ENCODE results near the gene EIF2AK2. TPM values are rescaled to one million over a fixed set of nuclear protein-coding genes. Genes with fewer than 3 reads are reported as not detected.

The EIF2AK2 gene
- total and polyA plus RNA-seq, 4 experiments from 2014 or later = 14.6 to 44.1 (median 30.2) TPM

DNA sequence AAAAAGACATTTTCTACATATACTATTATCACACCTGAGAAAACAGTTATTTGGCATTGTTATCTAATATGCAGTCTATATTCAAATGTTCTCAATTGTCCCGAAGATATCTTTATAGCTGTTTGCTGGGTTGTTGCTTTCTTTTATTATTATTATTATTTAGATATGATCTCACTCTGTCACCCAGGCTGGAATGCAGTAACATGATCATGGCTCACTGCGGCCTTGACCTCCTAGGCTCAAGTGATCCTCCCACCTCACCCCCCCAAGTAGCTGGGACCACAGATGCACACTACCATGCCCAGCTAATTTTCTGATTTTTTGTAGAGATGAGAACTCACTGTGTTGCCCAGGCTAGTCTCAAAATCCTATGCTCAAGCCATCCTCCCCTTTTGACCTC lies 52.6 kb downstream of the EIF2AK2 start:
- no peaks in the 10 kb centered on the region for H3K9me3 ChIP-seq (ENCODE audit: control insufficient read depth in 1 of 2, low read length in 2 of 2)
- Mint-ChIP-seq H3K27me3 (no peaks in the 10 kb centered on the region), H3K36me3 (peaks cover 52 to 65% of the 10 kb centered on the region in 2 donors), H3K4me3 (no peak overlapping the region), H3K9me3 (no peaks in the 10 kb centered on the region), H3K4me1 (no peaks in the 10 kb centered on the region), H3K27ac (peak overlapping the region in 1 of 7 donors; percentile 29)
- H3K4me3 ChIP-seq (ENCODE audit: low read length in 2 of 2) = no peak overlapping the region
- H3K27ac ChIP-seq (ENCODE audit: low read depth, low read length) = no peak overlapping the region
- peaks cover 32% of the 10 kb centered on the region for H3K36me3 ChIP-seq (ENCODE audit: insufficient read depth, low read length)
- DNase-seq = no peak
- intact Hi-C loops (cut with micrococcal nuclease) = no loop called here
- CTCF ChIA-PET (ENCODE audit: partially characterized antibody) = no interaction called here
- H3K27me3 ChIP-seq (ENCODE audit: insufficient read depth, low read length) = no peaks in the 10 kb centered on the region
- no peaks in the 10 kb centered on the region for H3K4me1 ChIP-seq (ENCODE audit: insufficient read depth, low read length)
- POLR2A ChIA-PET (ENCODE audit: partially characterized antibody) = no interaction called here

DNA sequence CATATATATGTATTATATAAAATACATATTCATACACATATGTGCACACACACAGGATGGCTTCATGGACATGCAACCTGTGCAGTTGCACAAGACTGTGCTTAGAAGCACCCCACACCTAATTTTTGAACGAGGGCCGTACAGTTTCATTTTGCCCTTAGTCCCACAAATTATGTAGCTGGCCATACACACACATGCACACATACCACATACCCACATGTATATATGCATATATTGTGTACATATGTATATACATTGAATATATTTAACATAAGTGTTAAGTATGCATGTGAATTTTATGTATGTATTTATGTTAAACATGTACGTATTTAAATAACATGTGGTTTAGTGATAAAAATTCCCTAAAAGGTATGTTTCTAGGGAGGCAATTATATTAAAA lies 54.2 kb downstream of the EIF2AK2 start:
- H3K27me3 ChIP-seq (ENCODE audit: insufficient read depth, low read length) = no peaks in the 10 kb centered on the region
- H3K36me3 ChIP-seq (ENCODE audit: insufficient read depth, low read length) = peaks cover 29% of the 10 kb centered on the region
- no peaks in the 10 kb centered on the region for H3K9me3 ChIP-seq (ENCODE audit: control insufficient read depth in 1 of 2, low read length in 2 of 2)
- ChIA-PET POLR2A (ENCODE audit: partially characterized antibody) (no interaction called here), CTCF (ENCODE audit: partially characterized antibody) (no interaction called here)
- H3K4me1 ChIP-seq (ENCODE audit: insufficient read depth, low read length) = no peaks in the 10 kb centered on the region
- no peak overlapping the region for H3K27ac ChIP-seq (ENCODE audit: low read depth, low read length)
- no peak for DNase-seq
- Mint-ChIP-seq H3K9me3 (no peaks in the 10 kb centered on the region), H3K4me1 (no peaks in the 10 kb centered on the region), H3K36me3 (peaks cover 43 to 59% of the 10 kb centered on the region in 2 donors), H3K4me3 (no peak overlapping the region), H3K27me3 (no peaks in the 10 kb centered on the region), H3K27ac (no peak overlapping the region)
- no peak overlapping the region for H3K4me3 ChIP-seq (ENCODE audit: low read length in 2 of 2)
- intact Hi-C loops (cut with micrococcal nuclease) = no loop called here

DNA sequence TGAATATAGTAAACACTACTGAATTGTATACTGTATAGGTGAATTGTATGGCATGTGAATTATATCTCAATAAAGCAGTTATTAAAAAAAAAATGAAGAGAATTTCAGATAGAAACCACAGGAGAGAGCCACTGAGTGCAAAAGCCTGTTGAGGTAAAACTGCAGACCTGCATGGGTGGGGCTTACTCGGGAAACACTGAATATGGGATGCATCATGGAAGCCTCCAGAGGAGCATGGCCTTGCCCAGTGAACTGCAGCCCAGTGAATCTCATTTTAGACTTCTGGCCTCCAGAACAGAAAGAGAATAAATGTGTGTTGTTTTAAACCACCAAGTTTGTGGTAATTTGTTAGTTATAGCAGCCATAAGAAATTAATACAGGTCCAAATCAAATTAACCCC lies 56.7 kb downstream of the EIF2AK2 start:
- ChIA-PET POLR2A (ENCODE audit: partially characterized antibody) (interaction anchor here (1.0 kb wide), 1 partner anchor 17 kb away, joined by 4 read pairs; no protein-coding TSS in a partner anchor), CTCF (ENCODE audit: partially characterized antibody) (no interaction called here)
- peak overlapping the region in 3 of 7 donors; percentile 2 to 49 (median 13) for H3K27ac Mint-ChIP-seq

GRCh38 chr2:37098416-37099118 lies 58.2 kb downstream of the EIF2AK2 start:
- H3K27ac Mint-ChIP-seq = peak overlapping the region in 1 of 7 donors; percentile 26
- H3K4me3 Mint-ChIP-seq = no peak overlapping the region
- H3K4me1 Mint-ChIP-seq = no peaks in the 10 kb centered on the region
- H3K9me3 Mint-ChIP-seq = no peaks in the 10 kb centered on the region
- Histone ChIP-seq H3K27ac (ENCODE audit: low read depth, low read length) (no peak overlapping the region), H3K4me3 (ENCODE audit: low read length in 2 of 2) (no peak overlapping the region), H3K4me1 (ENCODE audit: insufficient read depth, low read length) (no peaks in the 10 kb centered on the region), H3K9me3 (ENCODE audit: control insufficient read depth in 1 of 2, low read length in 2 of 2) (no peaks in the 10 kb centered on the region), H3K36me3 (ENCODE audit: insufficient read depth, low read length) (peaks cover 47% of the 10 kb centered on the region), H3K27me3 (ENCODE audit: insufficient read depth, low read length) (no peaks in the 10 kb centered on the region)
- H3K27me3 Mint-ChIP-seq = no peaks in the 10 kb centered on the region
- DNase-seq = no peak
- intact Hi-C loops (cut with micrococcal nuclease) = no loop called here
- CTCF ChIA-PET (ENCODE audit: partially characterized antibody) = no interaction called here
- H3K36me3 Mint-ChIP-seq = peaks cover 39 to 62% of the 10 kb centered on the region in 2 donors
- POLR2A ChIA-PET (ENCODE audit: partially characterized antibody) = no interaction called here

More for the DNA sequence above, 56.7 kb downstream of the EIF2AK2 start:
- H3K27ac ChIP-seq (ENCODE audit: low read depth, low read length) = no peak overlapping the region
- Mint-ChIP-seq H3K36me3 (peaks cover 39 to 61% of the 10 kb centered on the region in 2 donors), H3K4me3 (no peak overlapping the region), H3K9me3 (no peaks in the 10 kb centered on the region), H3K27me3 (no peaks in the 10 kb centered on the region), H3K4me1 (no peaks in the 10 kb centered on the region)
- no peak for DNase-seq
- no peaks in the 10 kb centered on the region for H3K27me3 ChIP-seq (ENCODE audit: insufficient read depth, low read length)
- no peaks in the 10 kb centered on the region for H3K4me1 ChIP-seq (ENCODE audit: insufficient read depth, low read length)
- H3K4me3 ChIP-seq (ENCODE audit: low read length in 2 of 2) = no peak overlapping the region
- no peaks in the 10 kb centered on the region for H3K9me3 ChIP-seq (ENCODE audit: control insufficient read depth in 1 of 2, low read length in 2 of 2)
- intact Hi-C loops (cut with micrococcal nuclease) = no loop called here
- H3K36me3 ChIP-seq (ENCODE audit: insufficient read depth, low read length) = peaks cover 34% of the 10 kb centered on the region

DNA sequence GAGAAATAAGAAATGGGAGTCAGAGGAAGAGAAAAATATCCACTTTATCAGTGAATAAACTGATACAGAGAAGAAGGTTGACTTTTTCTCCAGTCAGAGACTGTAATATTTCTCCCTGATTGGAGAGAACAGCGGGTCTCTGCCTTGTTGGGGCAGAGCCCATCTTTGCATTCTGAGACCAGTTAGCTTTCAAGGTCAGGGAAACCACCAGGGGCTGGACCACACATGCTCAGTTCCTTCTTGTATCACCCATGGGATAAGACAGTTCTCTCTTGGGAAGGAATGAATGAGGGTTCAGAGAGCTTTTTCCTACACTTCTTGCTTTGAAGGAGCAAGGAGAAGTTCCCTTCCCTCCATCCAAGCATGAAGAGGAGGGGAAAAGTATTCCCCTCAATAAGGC lies 60.2 kb downstream of the EIF2AK2 start:
- POLR2A ChIA-PET (ENCODE audit: partially characterized antibody) = no interaction called here
- CTCF ChIA-PET (ENCODE audit: partially characterized antibody) = no interaction called here
- Mint-ChIP-seq H3K4me3 (no peak overlapping the region), H3K27me3 (no peaks in the 10 kb centered on the region), H3K27ac (peak overlapping the region in 4 of 7 donors; percentile 12 to 83 (median 72)), H3K36me3 (peaks cover 45 to 72% of the 10 kb centered on the region in 2 donors), H3K9me3 (no peaks in the 10 kb centered on the region), H3K4me1 (no peaks in the 10 kb centered on the region)
- no peaks in the 10 kb centered on the region for H3K9me3 ChIP-seq (ENCODE audit: control insufficient read depth in 1 of 2, low read length in 2 of 2)
- no peak overlapping the region for H3K27ac ChIP-seq (ENCODE audit: low read depth, low read length)
- no peaks in the 10 kb centered on the region for H3K27me3 ChIP-seq (ENCODE audit: insufficient read depth, low read length)
- H3K36me3 ChIP-seq (ENCODE audit: insufficient read depth, low read length) = peaks cover 51% of the 10 kb centered on the region
- intact Hi-C loops (cut with micrococcal nuclease) = no loop called here
- DNase-seq = no peak
- no peaks in the 10 kb centered on the region for H3K4me1 ChIP-seq (ENCODE audit: insufficient read depth, low read length)
- no peak overlapping the region for H3K4me3 ChIP-seq (ENCODE audit: low read length in 2 of 2)

- intact Hi-C loops (cut with micrococcal nuclease) = no loop called here
- Mint-ChIP-seq H3K4me3 (no peak overlapping the region), H3K27ac (no peak overlapping the region), H3K9me3 (no peaks in the 10 kb centered on the region), H3K36me3 (peaks cover 34 to 58% of the 10 kb centered on the region in 2 donors), H3K27me3 (no peaks in the 10 kb centered on the region), H3K4me1 (peaks cover 3 to 18% (median 9%) of the 10 kb centered on the region in 4 donors)
- H3K4me3 ChIP-seq (ENCODE audit: low read length in 2 of 2) = no peak overlapping the region
- H3K27me3 ChIP-seq (ENCODE audit: insufficient read depth, low read length) = no peaks in the 10 kb centered on the region
- no peaks in the 10 kb centered on the region for H3K4me1 ChIP-seq (ENCODE audit: insufficient read depth, low read length)
- no peak overlapping the region for H3K27ac ChIP-seq (ENCODE audit: low read depth, low read length)
- CTCF ChIA-PET (ENCODE audit: partially characterized antibody) = no interaction called here
- POLR2A ChIA-PET (ENCODE audit: partially characterized antibody) = no interaction called here
- DNase-seq = no peak
- H3K9me3 ChIP-seq (ENCODE audit: control insufficient read depth in 1 of 2, low read length in 2 of 2) = no peaks in the 10 kb centered on the region
- peaks cover 32% of the 10 kb centered on the region for H3K36me3 ChIP-seq (ENCODE audit: insufficient read depth, low read length)
Measured at GRCh38 chr2:37091873-37092272, 64.9 kb downstream of the EIF2AK2 start.

- Mint-ChIP-seq H3K27me3 (no peaks in the 10 kb centered on the region), H3K4me3 (no peak overlapping the region), H3K9me3 (no peaks in the 10 kb centered on the region), H3K36me3 (peaks cover 29 to 44% of the 10 kb centered on the region in 2 donors), H3K4me1 (peaks cover 5 to 19% (median 10%) of the 10 kb centered on the region in 4 donors), H3K27ac (peak overlapping the region in 1 of 7 donors; percentile 56)
- Histone ChIP-seq H3K27me3 (ENCODE audit: insufficient read depth, low read length) (no peaks in the 10 kb centered on the region), H3K4me3 (ENCODE audit: low read length in 2 of 2) (no peak overlapping the region), H3K36me3 (ENCODE audit: insufficient read depth, low read length) (peaks cover 21% of the 10 kb centered on the region), H3K9me3 (ENCODE audit: control insufficient read depth in 1 of 2, low read length in 2 of 2) (no peaks in the 10 kb centered on the region), H3K4me1 (ENCODE audit: insufficient read depth, low read length) (peaks cover 4% of the 10 kb centered on the region), H3K27ac (ENCODE audit: low read depth, low read length) (no peak overlapping the region)
- intact Hi-C loops (cut with micrococcal nuclease) = no loop called here
- POLR2A ChIA-PET (ENCODE audit: partially characterized antibody) = interaction anchor here (0.9 kb wide), 1 partner anchor 16 kb away, joined by 3 read pairs; no protein-coding TSS in a partner anchor
- DNase-seq = no peak
- CTCF ChIA-PET (ENCODE audit: partially characterized antibody) = no interaction called here
Measured at GRCh38 chr2:37090019-37090477, 66.7 kb downstream of the EIF2AK2 start.

Data from CD4-positive, alpha-beta memory T cell (primary cell).